SK-N-SH (cell line): ENCODE measurements around the gene STAB1.

Experiments used
- ELF1 ChIP-seq: IDR thresholded peaks from 2 replicates; pipeline ENCODE4 v1.4.0; 2012
- EP300 ChIP-seq, 2 experiments: IDR thresholded peaks; 2 replicates each; pipeline versions ENCODE4 v1.4.0 to v1.6.1; 2012; ENCODE audit warnings: borderline replicate concordance in 1 of 2, low read depth in 1 of 2, low read length in 1 of 2
- EZH2phosphoT487 ChIP-seq: fragments of 200-600 bp; sonication (generic); IDR thresholded peaks from 2 replicates; pipeline ENCODE4 v1.6.1; 2017; ENCODE audit warnings: low read depth, mixed run types, mild to moderate bottlenecking, antibody characterized with exemption, moderate library complexity, borderline replicate concordance
- FOSL2 ChIP-seq: IDR thresholded peaks from 2 replicates; pipeline ENCODE4 v1.4.0; 2012; ENCODE audit warnings: low read depth, mild to moderate bottlenecking, moderate library complexity, borderline replicate concordance
- GABPA ChIP-seq: IDR thresholded peaks from 2 replicates; pipeline ENCODE4 v1.4.0; 2012; ENCODE audit warnings: low read depth, mild to moderate bottlenecking
- MEF2A ChIP-seq: IDR thresholded peaks from 2 replicates; pipeline ENCODE4 v1.4.0; 2012; ENCODE audit warnings: low read depth, borderline replicate concordance
- NFIC ChIP-seq: IDR thresholded peaks from 2 replicates; pipeline ENCODE4 v1.4.0; 2012; ENCODE audit warnings: borderline replicate concordance
- RAD21 ChIP-seq: IDR thresholded peaks from 2 replicates; pipeline ENCODE4 v1.6.1; 2012; ENCODE audit warnings: mild to moderate bottlenecking, low read length
- RXRA ChIP-seq: IDR thresholded peaks from 2 replicates; pipeline ENCODE4 v1.4.0; 2012; ENCODE audit warnings: low read depth, mild to moderate bottlenecking, borderline replicate concordance
- TF ChIP-seq, protein P1 (sequence below): fragments of 200-600 bp; sonication (generic); IDR thresholded peaks from 2 replicates; pipeline ENCODE4 v1.6.1; 2017; ENCODE audit warnings: antibody characterized with exemption, mild to moderate bottlenecking, moderate library complexity
- TF ChIP-seq, protein P2 (sequence below): fragments of 150-350 bp; IDR thresholded peaks from 2 replicates; pipeline ENCODE4 v1.6.1; 2017; ENCODE audit warnings: antibody characterized with exemption, low read length, low read depth, borderline replicate concordance
- TF ChIP-seq, protein P3 (sequence below): IDR thresholded peaks from 2 replicates; pipeline ENCODE4 v1.4.0; 2012; ENCODE audit warnings: low read depth
- TF ChIP-seq, protein P4 (sequence below): fragments of 150-350 bp; IDR thresholded peaks from 2 replicates; pipeline ENCODE4 v1.6.1; 2016; ENCODE audit warnings: mild to moderate bottlenecking, low read depth, low read length
- TF ChIP-seq, protein P5 (sequence below): IDR thresholded peaks from 2 replicates; pipeline ENCODE4 v1.4.0; 2012; ENCODE audit warnings: low read depth, borderline replicate concordance

DNA sequence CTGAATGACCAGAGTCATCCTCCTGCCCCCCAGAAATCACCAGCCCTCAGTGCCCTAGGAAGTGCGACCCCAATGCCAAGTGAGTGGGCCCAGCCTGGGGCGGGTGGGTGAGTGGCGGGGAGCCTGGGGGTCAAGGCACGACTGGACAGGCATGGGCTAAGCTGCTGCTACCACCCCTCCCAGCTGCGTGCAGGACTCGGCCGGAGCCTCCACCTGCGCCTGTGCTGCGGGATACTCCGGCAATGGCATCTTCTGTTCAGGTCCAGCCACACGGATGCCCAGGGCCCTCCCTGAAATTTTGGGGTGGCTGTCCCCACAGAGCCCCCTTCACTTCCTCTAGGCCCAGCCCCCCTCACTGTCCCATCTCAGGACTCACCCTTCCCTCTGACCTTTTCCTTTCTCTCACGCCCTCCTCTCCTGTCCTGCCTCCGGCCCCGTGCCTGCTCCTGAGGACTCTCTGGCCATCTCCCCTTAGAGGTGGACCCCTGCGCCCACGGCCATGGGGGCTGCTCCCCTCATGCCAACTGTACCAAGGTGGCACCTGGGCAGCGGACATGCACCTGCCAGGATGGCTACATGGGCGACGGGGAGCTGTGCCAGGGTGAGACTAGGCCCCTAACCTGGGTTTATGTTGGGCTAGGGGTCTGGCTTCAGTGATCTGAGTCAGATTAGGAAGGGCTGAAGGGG is 21.5 kb downstream of the STAB1 start:
- TF ChIP-seq RAD21 = no peak
- TF ChIP-seq ELF1 = no peak
- TF ChIP-seq, protein P1, sequence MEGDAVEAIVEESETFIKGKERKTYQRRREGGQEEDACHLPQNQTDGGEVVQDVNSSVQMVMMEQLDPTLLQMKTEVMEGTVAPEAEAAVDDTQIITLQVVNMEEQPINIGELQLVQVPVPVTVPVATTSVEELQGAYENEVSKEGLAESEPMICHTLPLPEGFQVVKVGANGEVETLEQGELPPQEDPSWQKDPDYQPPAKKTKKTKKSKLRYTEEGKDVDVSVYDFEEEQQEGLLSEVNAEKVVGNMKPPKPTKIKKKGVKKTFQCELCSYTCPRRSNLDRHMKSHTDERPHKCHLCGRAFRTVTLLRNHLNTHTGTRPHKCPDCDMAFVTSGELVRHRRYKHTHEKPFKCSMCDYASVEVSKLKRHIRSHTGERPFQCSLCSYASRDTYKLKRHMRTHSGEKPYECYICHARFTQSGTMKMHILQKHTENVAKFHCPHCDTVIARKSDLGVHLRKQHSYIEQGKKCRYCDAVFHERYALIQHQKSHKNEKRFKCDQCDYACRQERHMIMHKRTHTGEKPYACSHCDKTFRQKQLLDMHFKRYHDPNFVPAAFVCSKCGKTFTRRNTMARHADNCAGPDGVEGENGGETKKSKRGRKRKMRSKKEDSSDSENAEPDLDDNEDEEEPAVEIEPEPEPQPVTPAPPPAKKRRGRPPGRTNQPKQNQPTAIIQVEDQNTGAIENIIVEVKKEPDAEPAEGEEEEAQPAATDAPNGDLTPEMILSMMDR = no peak
- TF ChIP-seq, protein P2, sequence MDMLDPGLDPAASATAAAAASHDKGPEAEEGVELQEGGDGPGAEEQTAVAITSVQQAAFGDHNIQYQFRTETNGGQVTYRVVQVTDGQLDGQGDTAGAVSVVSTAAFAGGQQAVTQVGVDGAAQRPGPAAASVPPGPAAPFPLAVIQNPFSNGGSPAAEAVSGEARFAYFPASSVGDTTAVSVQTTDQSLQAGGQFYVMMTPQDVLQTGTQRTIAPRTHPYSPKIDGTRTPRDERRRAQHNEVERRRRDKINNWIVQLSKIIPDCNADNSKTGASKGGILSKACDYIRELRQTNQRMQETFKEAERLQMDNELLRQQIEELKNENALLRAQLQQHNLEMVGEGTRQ = no peak
- TF ChIP-seq, protein P3, sequence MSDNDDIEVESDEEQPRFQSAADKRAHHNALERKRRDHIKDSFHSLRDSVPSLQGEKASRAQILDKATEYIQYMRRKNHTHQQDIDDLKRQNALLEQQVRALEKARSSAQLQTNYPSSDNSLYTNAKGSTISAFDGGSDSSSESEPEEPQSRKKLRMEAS = no peak
- TF ChIP-seq NFIC = no peak
- TF ChIP-seq FOSL2 = no peak
- TF ChIP-seq, protein P4, sequence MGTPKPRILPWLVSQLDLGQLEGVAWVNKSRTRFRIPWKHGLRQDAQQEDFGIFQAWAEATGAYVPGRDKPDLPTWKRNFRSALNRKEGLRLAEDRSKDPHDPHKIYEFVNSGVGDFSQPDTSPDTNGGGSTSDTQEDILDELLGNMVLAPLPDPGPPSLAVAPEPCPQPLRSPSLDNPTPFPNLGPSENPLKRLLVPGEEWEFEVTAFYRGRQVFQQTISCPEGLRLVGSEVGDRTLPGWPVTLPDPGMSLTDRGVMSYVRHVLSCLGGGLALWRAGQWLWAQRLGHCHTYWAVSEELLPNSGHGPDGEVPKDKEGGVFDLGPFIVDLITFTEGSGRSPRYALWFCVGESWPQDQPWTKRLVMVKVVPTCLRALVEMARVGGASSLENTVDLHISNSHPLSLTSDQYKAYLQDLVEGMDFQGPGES = no peak
- TF ChIP-seq EZH2phosphoT487 = no peak
- TF ChIP-seq, protein P5, sequence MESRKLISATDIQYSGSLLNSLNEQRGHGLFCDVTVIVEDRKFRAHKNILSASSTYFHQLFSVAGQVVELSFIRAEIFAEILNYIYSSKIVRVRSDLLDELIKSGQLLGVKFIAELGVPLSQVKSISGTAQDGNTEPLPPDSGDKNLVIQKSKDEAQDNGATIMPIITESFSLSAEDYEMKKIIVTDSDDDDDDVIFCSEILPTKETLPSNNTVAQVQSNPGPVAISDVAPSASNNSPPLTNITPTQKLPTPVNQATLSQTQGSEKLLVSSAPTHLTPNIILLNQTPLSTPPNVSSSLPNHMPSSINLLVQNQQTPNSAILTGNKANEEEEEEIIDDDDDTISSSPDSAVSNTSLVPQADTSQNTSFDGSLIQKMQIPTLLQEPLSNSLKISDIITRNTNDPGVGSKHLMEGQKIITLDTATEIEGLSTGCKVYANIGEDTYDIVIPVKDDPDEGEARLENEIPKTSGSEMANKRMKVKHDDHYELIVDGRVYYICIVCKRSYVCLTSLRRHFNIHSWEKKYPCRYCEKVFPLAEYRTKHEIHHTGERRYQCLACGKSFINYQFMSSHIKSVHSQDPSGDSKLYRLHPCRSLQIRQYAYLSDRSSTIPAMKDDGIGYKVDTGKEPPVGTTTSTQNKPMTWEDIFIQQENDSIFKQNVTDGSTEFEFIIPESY = no peak
- no peak for TF ChIP-seq EP300 (IDR thresholded peaks at IDR 0.05; ENCODE audit: borderline replicate concordance in 1 of 2, low read depth in 1 of 2, low read length in 1 of 2)
- TF ChIP-seq GABPA = no peak
- no peak for TF ChIP-seq MEF2A
- no peak for TF ChIP-seq RXRA
